Measurements from ENCODE around the gene COL9A2. TPM values are rescaled to one million over a fixed set of nuclear protein-coding genes. Genes with fewer than 3 reads are reported as not detected.

Gene COL9A2
- total RNA-seq, 1 donor from 2014 or later: 9.9 TPM

- intact Hi-C loops (cut with micrococcal nuclease): no loop called here
Observed at GRCh38 chr1:40265298-40265697, 51.8 kb downstream of the COL9A2 start.

GRCh38 chr1:40264354-40264781 lies 52.7 kb downstream of the COL9A2 start:
- intact Hi-C loops (cut with micrococcal nuclease): no loop called here

GRCh38 chr1:40258445-40258769 lies 58.7 kb downstream of the COL9A2 start:
- intact Hi-C loops (cut with micrococcal nuclease): loop anchor here (1.0 to 10.0 kb wide), 7 partner anchors 56 to 1061 kb away; partner anchors contain the start of genes CAP1, MFSD2A, RLF and ZNF684

GRCh38 chr1:40257688-40258444 lies 59.2 kb downstream of the COL9A2 start, which contains the start of gene ZMPSTE24:
TSS of gene ZMPSTE24 (plus strand) at chr1:40258236. CDS start at chr1:40258272, 36 bp downstream.
- intact Hi-C loops (cut with micrococcal nuclease): loop anchor here (1.0 to 10.0 kb wide), 9 partner anchors 17 to 1061 kb away; partner anchors contain the start of genes CAP1, MFSD2A, RLF and ZNF684

GRCh38 chr1:40257313-40257687 lies 59.8 kb downstream of the COL9A2 start:
- intact Hi-C loops (cut with micrococcal nuclease): loop anchor here (1.0 to 10.0 kb wide), 5 partner anchors 16 to 1060 kb away; partner anchors contain the start of gene MFSD2A

GRCh38 chr1:40256401-40257084 lies 60.5 kb downstream of the COL9A2 start:
- intact Hi-C loops (cut with micrococcal nuclease): loop anchor here (1.0 to 10.0 kb wide), 5 partner anchors 15 to 1059 kb away; partner anchors contain the start of gene MFSD2A

- intact Hi-C loops (cut with micrococcal nuclease): loop anchor here (5.0 to 10.0 kb wide), 3 partner anchors 132 to 1058 kb away; partner anchors contain the start of gene MFSD2A
Observed at GRCh38 chr1:40255231-40255630, 61.9 kb downstream of the COL9A2 start.

GRCh38 chr1:40252601-40253000 lies 64.5 kb downstream of the COL9A2 start:
- intact Hi-C loops (cut with micrococcal nuclease): loop anchor here (10.0 kb wide), 1 partner anchor 298 kb away; the partner anchor contains the start of gene MFSD2A

GRCh38 chr1:40251456-40251855 lies 65.6 kb downstream of the COL9A2 start:
- intact Hi-C loops (cut with micrococcal nuclease): loop anchor here (10.0 kb wide), 1 partner anchor 297 kb away; the partner anchor contains the start of gene MFSD2A

Other genes with a start within 250 kb of the COL9A2 start
- gene PPT1, start 220.0 kb downstream of the COL9A2 start, total RNA-seq: 102 TPM in 2 replicates
- 17.7 and 18.0 TPM in 2 replicates for gene RLF, start 155.9 kb downstream of the COL9A2 start, total RNA-seq
- gene TMCO2, start 69.3 kb downstream of the COL9A2 start, total RNA-seq: 0.32 TPM in 1 of 2 replicates, not detected in the other
- gene ZMPSTE24, start 59.0 kb downstream of the COL9A2 start, total RNA-seq: 33.6 and 33.9 TPM in 2 replicates
- gene SMAP2, start 56.4 kb upstream of the COL9A2 start, total RNA-seq: 107 and 112 TPM in 2 replicates
- 2.8 and 3.5 TPM in 2 replicates for gene ZFP69B, start 133.2 kb upstream of the COL9A2 start, total RNA-seq
- gene ZFP69, start 160.0 kb upstream of the COL9A2 start, total RNA-seq: 4.1 and 4.7 TPM in 2 replicates
- gene EXO5, start 191.5 kb upstream of the COL9A2 start, total RNA-seq: 14.0 and 17.9 TPM in 2 replicates
- gene ZNF684, start 214.4 kb upstream of the COL9A2 start, total RNA-seq: 5.6 and 6.3 TPM in 2 replicates